SK-N-MC (cell line): ENCODE results near the gene RMND5A.
"Not testable (repeated sequence)": the region's sequence is repeated elsewhere in the genome, so short reads cannot be mapped to it uniquely, and the experiment has no call there.

Source experiments
- EZH2 ChIP-seq: fragments of 200-600 bp; sonication (generic); IDR thresholded peaks from one replicate; pipeline ENCODE4 v1.6.1; 2017; ENCODE audit warnings: antibody characterized with exemption
- FOXP2 ChIP-seq: optimal IDR thresholded peaks from 2 replicates; pipeline ENCODE3; 2011; ENCODE audit warnings: mild to moderate bottlenecking, moderate library complexity; ENCODE audit not compliant: insufficient read depth; ENCODE audit errors: extremely low read length, control extremely low read depth
- POLR2AphosphoS5 ChIP-seq: IDR thresholded peaks from 2 replicates; pipeline ENCODE4 v1.6.1; 2012; ENCODE audit warnings: mild to moderate bottlenecking, low read depth, low read length, borderline replicate concordance

DNA sequence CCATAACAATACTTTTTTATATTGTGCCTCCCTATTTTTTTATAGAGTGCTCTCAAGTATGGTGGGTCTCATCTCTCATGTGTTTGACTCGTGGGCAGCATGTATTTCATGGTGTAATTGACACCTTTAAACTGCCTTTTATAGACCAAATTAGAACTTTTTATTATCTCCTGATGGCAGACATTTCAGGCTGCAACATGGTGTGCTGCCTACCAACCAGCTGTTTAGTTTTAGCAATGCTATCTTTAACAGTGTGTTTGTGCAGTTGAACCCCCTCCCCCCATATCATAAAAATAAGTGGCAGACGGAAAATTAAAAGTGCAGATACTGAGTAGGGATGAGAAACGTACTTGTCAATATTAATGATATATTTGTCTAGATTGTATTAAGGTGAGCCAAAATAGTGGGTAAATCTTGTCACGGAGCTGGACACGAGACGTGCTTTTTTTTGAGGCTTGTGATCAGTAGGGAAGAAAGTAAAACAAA lies 12.0 kb downstream of the RMND5A start:
- not testable (repeated sequence) for TF ChIP-seq FOXP2, EZH2, POLR2AphosphoS5
